Choroid plexus epithelial cell (primary cell): Measurements from ENCODE around the gene RBMS2.
"Not testable (repeated sequence)": the region's sequence is repeated elsewhere in the genome, so short reads cannot be mapped to it uniquely, and the experiment has no call there.

Source experiments
- DNase-seq: peaks from one replicate; pipeline ENCODE4 v3.0.0-alpha.2; 2010; ENCODE audit warnings: low read depth
- H3K4me3 ChIP-seq: 2 replicates; pipeline ENCODE4 v1.5.1; 2011; ENCODE audit warnings: low read depth, mild to moderate bottlenecking, control low read depth, low read length, moderate library complexity
- CTCF ChIP-seq: conservative IDR thresholded peaks from 2 replicates; pipeline ENCODE4 v1.5.1; 2011; ENCODE audit warnings: low read depth, mild to moderate bottlenecking, control low read depth, inconsistent platforms, low read length, moderate library complexity

The RBMS2 gene

GRCh38 chr12:56484566-56484965 lies 37.1 kb upstream of the RBMS2 start:
- no peak for TF ChIP-seq CTCF
- H3K4me3 ChIP-seq, result no peak overlapping the region
- no peak for DNase-seq

GRCh38 chr12:56486694-56487093 lies 34.9 kb upstream of the RBMS2 start:
- no peak for DNase-seq
- H3K4me3 ChIP-seq, result no peak overlapping the region
- TF ChIP-seq CTCF, result no peak

GRCh38 chr12:56487448-56488040 lies 34.1 kb upstream of the RBMS2 start:
- DNase-seq, result peak; percentile 10
- H3K4me3 ChIP-seq, result peak overlapping the region; percentile 48
- no peak for TF ChIP-seq CTCF

GRCh38 chr12:56488041-56488955 lies 33.3 kb upstream of the RBMS2 start, which contains the start of gene GLS2:
TSS of gene GLS2 (minus strand) at chr12:56488161. CDS start at chr12:56488118, 43 bp downstream.
- TF ChIP-seq CTCF, result no peak
- H3K4me3 ChIP-seq, result peak within 1 kb of the TSS; percentile 48
- DNase-seq, result peak; percentile 77

- no peak for TF ChIP-seq CTCF
- DNase-seq, result no peak
Observed at GRCh38 chr12:56490360-56490759, 31.3 kb upstream of the RBMS2 start.

GRCh38 chr12:56493409-56494105 lies 28.1 kb upstream of the RBMS2 start:
- not testable (repeated sequence) for H3K4me3 ChIP-seq, DNase-seq

More at GRCh38 chr12:56490360-56490759, 31.3 kb upstream of the RBMS2 start:
- no peak overlapping the region for H3K4me3 ChIP-seq

- DNase-seq, result not testable (repeated sequence)
Observed at GRCh38 chr12:56494106-56494415, 27.6 kb upstream of the RBMS2 start.

GRCh38 chr12:56494481-56494880 lies 27.1 kb upstream of the RBMS2 start:
- not testable (repeated sequence) for H3K4me3 ChIP-seq, DNase-seq

More at GRCh38 chr12:56494106-56494415, 27.6 kb upstream of the RBMS2 start:
- H3K4me3 ChIP-seq, result not testable (repeated sequence)
